ENCODE measurements around the gene GRID1.

GRCh38 chr10:86111902-86112545, 254.6 kb downstream of the GRID1 start:
- TF ChIP-seq EZH2phosphoT487 (IDR thresholded peaks at IDR 0.05; ENCODE audit: low read length) = no peak
- TF ChIP-seq EZH2 (optimal IDR thresholded peaks at IDR 0.05; ENCODE audit: low read depth, low read length) = no peak
- TF ChIP-seq CTCF (IDR thresholded peaks at IDR 0.05; ENCODE audit: low read length) = no peak
